Left ventricle myocardium inferior (tissue), 1 donor: ENCODE data around the gene ST8SIA6. TPM values are rescaled to one million over a fixed set of nuclear protein-coding genes. Genes with fewer than 3 reads are reported as not detected.

Experiments
- DNase-seq: peaks from one replicate; pipeline ENCODE4 v3.0.0-alpha.2; 2020
- H3K27ac ChIP-seq: fragments of 200-600 bp; replicated peaks from 2 replicates; pipeline ENCODE4 v1.8.0; 2021
- H3K27me3 ChIP-seq: fragments of 200-600 bp; 2 replicates; pipeline ENCODE4 v1.8.0; 2021; ENCODE audit warnings: low read depth
- H3K36me3 ChIP-seq: fragments of 200-600 bp; 2 replicates; pipeline ENCODE4 v1.8.0; 2021
- H3K4me1 ChIP-seq: fragments of 200-600 bp; 2 replicates; pipeline ENCODE4 v1.8.0; 2021
- H3K4me3 ChIP-seq: fragments of 200-600 bp; 2 replicates; pipeline ENCODE4 v1.8.0; 2021; ENCODE audit warnings: mild to moderate bottlenecking, moderate library complexity
- H3K9me3 ChIP-seq: fragments of 200-600 bp; replicated peaks from 2 replicates; pipeline ENCODE4 v1.8.0; 2021
- intact Hi-C: fragments of 100-400 bp; cut with micrococcal nuclease; formaldehyde crosslinking; loops from one replicate; pipeline ENCODE4 v1.11.0; 2022
- total RNA-seq: library from RNA; stranded (reverse); fragmentation: NEBNext Ultra II Directional; extraction: Animal tissue kit (Norgen Biotek cat#: 25700); gene quantifications from one replicate; pipeline ENCODE4 v1.2.1, GENCODE V29; 2021
- TF ChIP-seq, protein P1 (sequence below): fragments of 200-600 bp; IDR thresholded peaks from 2 replicates; pipeline ENCODE4 v1.8.0; 2021; ENCODE audit warnings: antibody characterized with exemption, mild to moderate bottlenecking, borderline replicate concordance
- donor health status: DM: no; HTN: yes; CAD: no; lungs with severe emphysema.

ST8SIA6 gene
- total RNA-seq, 1 donor from 2014 or later: 10.1 TPM

DNA sequence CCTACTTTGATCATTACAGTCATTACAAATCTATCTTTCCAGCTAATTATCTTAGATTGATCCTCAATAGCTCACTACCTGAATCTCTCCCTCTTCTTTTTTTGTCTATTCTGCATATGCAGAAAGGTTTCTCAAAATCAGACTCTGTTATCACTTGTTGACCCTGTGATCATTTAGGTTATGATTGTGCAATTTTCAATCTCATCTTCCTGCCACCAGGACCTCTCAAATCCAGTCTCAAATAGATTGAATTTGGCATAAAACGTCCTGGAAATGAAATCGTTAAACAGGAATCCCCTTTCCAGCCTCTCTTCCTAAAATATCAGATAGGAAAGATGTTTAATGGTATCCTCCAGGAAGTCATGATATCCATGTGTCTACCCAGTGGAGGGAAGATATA, 96.6 kb downstream of the ST8SIA6 start:
- no peaks in the 10 kb centered on the region for H3K4me1 ChIP-seq
- H3K27ac ChIP-seq: no peak overlapping the region
- no peaks in the 10 kb centered on the region for H3K36me3 ChIP-seq
- TF ChIP-seq, protein P1, sequence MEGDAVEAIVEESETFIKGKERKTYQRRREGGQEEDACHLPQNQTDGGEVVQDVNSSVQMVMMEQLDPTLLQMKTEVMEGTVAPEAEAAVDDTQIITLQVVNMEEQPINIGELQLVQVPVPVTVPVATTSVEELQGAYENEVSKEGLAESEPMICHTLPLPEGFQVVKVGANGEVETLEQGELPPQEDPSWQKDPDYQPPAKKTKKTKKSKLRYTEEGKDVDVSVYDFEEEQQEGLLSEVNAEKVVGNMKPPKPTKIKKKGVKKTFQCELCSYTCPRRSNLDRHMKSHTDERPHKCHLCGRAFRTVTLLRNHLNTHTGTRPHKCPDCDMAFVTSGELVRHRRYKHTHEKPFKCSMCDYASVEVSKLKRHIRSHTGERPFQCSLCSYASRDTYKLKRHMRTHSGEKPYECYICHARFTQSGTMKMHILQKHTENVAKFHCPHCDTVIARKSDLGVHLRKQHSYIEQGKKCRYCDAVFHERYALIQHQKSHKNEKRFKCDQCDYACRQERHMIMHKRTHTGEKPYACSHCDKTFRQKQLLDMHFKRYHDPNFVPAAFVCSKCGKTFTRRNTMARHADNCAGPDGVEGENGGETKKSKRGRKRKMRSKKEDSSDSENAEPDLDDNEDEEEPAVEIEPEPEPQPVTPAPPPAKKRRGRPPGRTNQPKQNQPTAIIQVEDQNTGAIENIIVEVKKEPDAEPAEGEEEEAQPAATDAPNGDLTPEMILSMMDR: no peak
- no peak for DNase-seq
- H3K4me3 ChIP-seq: no peak overlapping the region
- intact Hi-C loops: no loop called here
- H3K27me3 ChIP-seq: no peaks in the 10 kb centered on the region
- H3K9me3 ChIP-seq: no peaks in the 10 kb centered on the region

DNA sequence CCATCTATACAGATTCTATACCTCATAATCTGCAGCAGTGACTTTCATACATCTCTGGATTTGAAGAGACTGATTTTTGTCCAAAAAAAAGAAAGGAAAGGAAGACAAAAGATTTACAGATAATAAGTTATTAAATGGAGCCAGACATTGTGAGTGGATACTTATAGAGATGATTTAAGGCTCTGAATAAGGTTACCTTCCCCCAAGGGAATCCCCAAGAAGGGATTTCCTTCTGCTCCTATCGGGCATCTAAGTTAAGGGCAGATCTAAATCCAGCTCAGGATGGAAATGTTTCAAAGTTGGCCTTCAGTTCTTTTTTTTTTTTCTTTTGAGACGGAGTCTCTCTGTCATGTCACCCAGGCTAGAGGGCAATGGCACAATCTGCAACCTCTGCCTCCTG, 97.6 kb downstream of the ST8SIA6 start:
- Histone ChIP-seq H3K36me3 (no peaks in the 10 kb centered on the region), H3K4me1 (no peaks in the 10 kb centered on the region), H3K9me3 (no peaks in the 10 kb centered on the region), H3K27me3 (no peaks in the 10 kb centered on the region), H3K4me3 (no peak overlapping the region), H3K27ac (no peak overlapping the region)
- intact Hi-C loops: no loop called here
- TF ChIP-seq, protein P1: no peak
- no peak for DNase-seq

DNA sequence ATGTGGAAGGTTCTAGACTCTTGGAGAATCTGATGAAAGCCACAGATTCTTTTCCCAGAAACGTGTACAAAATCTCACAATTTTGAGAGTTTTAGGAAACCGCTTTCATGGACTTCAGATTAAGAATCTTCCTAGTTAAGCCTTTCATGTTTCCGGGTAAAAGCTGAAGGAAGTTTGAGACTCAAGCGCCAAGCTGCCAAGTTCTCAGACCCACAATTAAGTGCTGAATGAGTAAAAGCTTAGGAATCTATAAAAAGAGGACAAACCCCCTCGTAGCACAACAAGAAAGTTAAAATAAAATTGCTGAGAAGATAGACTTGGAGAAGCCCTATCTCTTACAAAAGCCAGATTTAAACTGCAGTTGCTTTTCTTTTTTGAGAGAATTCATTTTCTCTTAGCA, 99.6 kb downstream of the ST8SIA6 start:
- no peak for DNase-seq
- TF ChIP-seq, protein P1: no peak
- Histone ChIP-seq H3K36me3 (no peaks in the 10 kb centered on the region), H3K4me3 (no peak overlapping the region), H3K27me3 (no peaks in the 10 kb centered on the region), H3K27ac (no peak overlapping the region), H3K4me1 (peaks cover 1% of the 10 kb centered on the region), H3K9me3 (no peaks in the 10 kb centered on the region)
- intact Hi-C loops: no loop called here

DNA sequence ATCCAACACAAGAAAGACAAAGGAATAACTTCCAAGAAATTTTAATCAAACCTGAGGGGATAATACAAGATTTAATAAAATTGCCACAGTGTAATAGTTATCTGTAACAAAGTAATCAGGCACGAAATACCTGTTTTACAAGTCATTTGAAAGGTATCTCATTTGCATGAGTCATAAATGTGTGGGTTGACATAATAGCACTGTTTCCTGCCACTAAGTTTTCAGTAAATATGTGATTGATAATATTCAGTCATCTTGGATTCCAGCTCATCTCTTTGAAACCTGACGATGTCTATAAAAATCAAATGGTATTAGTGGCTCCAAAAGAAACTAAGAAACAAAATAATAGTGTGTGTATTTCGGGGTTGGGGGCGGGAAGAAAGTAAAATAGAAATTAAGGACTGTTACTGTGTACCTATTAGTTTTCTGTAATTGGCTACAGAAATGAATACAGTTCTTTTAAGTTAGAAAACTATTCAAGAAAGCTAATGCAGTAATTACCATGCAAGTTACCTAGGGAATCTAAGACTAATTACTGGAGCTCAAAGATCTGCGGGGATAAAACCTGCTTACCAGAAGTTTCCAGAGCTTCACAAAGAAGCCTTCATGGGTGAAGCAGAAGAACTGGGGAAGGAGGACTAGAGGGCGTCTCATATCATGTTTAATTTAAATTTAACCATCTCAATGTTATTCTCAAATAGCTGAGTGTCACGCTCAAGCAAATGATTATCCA, 100.7 kb downstream of the ST8SIA6 start:
- H3K4me3 ChIP-seq: no peak overlapping the region
- H3K9me3 ChIP-seq: no peaks in the 10 kb centered on the region
- no peak overlapping the region for H3K27ac ChIP-seq
- no peaks in the 10 kb centered on the region for H3K27me3 ChIP-seq
- no peak for DNase-seq
- intact Hi-C loops: no loop called here
- no peaks in the 10 kb centered on the region for H3K36me3 ChIP-seq
- TF ChIP-seq, protein P1: no peak
- H3K4me1 ChIP-seq: peaks cover 11% of the 10 kb centered on the region

DNA sequence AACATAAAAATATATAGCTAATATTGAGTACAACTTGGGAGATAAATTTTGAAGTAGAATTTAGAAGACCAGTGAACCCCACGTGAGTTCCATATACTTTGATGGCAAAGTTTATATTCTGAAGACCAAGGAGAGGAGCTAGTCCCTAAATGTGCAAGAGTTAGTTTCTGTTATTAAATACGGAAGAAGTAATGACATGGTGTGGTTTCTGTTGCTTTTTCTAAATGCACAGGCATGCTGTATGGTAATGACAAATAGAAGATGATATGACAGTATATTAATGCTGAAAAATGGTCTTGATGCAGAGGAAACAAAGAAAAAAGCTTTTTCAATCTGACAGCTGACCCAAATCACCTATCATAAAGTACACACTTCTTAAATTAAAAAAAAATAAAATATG, 101.8 kb downstream of the ST8SIA6 start:
- TF ChIP-seq, protein P1: no peak
- no peaks in the 10 kb centered on the region for H3K9me3 ChIP-seq
- no peak overlapping the region for H3K4me3 ChIP-seq
- H3K27ac ChIP-seq: no peak overlapping the region
- no peak for DNase-seq
- no peaks in the 10 kb centered on the region for H3K36me3 ChIP-seq
- peaks cover 17% of the 10 kb centered on the region for H3K4me1 ChIP-seq
- intact Hi-C loops: no loop called here
- no peaks in the 10 kb centered on the region for H3K27me3 ChIP-seq
